ENCODE measurements around the gene NFYC.

- TF ChIP-seq POLR2AphosphoS5 (IDR thresholded peaks at IDR 0.05; ENCODE audit: borderline replicate concordance, low read depth, low read length) (no peak), EZH2 (IDR thresholded peaks at IDR 0.05) (no peak), FOXP2 (optimal IDR thresholded peaks at IDR 0.05; ENCODE audit: control extremely low read depth, extremely low read length, insufficient read depth) (no peak)
Measured at GRCh38 chr1:40711465-40712404, 20.2 kb downstream of the NFYC start.
